Neural crest cell (in vitro differentiated cells): ENCODE results near the gene FAHD1. TPM values are rescaled to one million over a fixed set of nuclear protein-coding genes. Genes with fewer than 3 reads are reported as not detected.

Experiments used
- DNase-seq: peaks from one replicate; pipeline ENCODE4 v3.0.0; 2021; ENCODE audit warnings: low read depth, mixed read lengths, low spot score
- H3K27ac Mint-ChIP-seq: one replicate; pipeline ENCODE4 v1.8.0; 2021; ENCODE audit warnings: mild to moderate bottlenecking, mixed read lengths; ENCODE audit not compliant: unreplicated experiment
- H3K27me3 Mint-ChIP-seq: 2 replicates; pipeline ENCODE4 v1.8.0; 2021; ENCODE audit warnings: low read depth, mild to moderate bottlenecking, mixed read lengths
- H3K36me3 Mint-ChIP-seq: 2 replicates; pipeline ENCODE4 v1.8.0; 2021; ENCODE audit warnings: low read depth, mild to moderate bottlenecking, mixed read lengths
- H3K4me1 Mint-ChIP-seq: 2 replicates; pipeline ENCODE4 v1.8.0; 2021; ENCODE audit warnings: mixed read lengths
- H3K4me3 Mint-ChIP-seq: one replicate; pipeline ENCODE4 v1.8.0; 2021; ENCODE audit warnings: mild to moderate bottlenecking, mixed read lengths
- H3K9me3 Mint-ChIP-seq: 2 replicates; pipeline ENCODE4 v1.8.0; 2021; ENCODE audit warnings: mixed read lengths
- CTCF ChIP-seq: fragments of 200-600 bp; sonication (generic); conservative IDR thresholded peaks from 2 replicates; pipeline ENCODE4 v1.5.0; 2021; ENCODE audit warnings: antibody characterized with exemption, mild to moderate bottlenecking
- total RNA-seq: library from RNA; stranded (reverse); gene quantifications from 2 replicates; pipeline ENCODE4 v1.2.1, GENCODE V29; 2021

Gene FAHD1
- total RNA-seq, 1 donor from 2014 or later = 27.2 TPM

DNA sequence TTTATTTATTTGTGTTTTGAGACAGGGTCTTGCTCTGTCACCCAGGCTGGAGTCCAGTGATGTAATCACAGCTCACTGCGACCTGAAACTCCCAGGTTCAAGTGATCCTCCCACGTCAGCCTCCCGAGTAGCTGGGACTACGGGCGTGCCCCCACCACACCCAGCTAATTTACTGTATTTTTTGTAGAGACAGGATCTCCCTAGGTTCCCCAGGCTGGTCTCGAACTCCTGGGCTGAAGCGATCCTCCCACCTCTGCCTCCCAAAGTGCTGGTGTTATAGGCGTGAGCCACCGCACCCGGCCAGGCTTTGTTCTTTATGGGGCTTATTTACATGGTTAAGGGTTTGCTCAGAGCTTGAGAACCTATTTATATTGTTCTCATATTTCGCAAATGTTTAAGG, 50.8 kb downstream of the FAHD1 start:
- no peak for DNase-seq
- H3K9me3 Mint-ChIP-seq = no peaks in the 10 kb centered on the region
- H3K4me1 Mint-ChIP-seq = no peaks in the 10 kb centered on the region
- TF ChIP-seq CTCF = no peak
- H3K4me3 Mint-ChIP-seq = no peak overlapping the region
- no peak overlapping the region for H3K27ac Mint-ChIP-seq
- H3K27me3 Mint-ChIP-seq = peaks cover 67% of the 10 kb centered on the region
- H3K36me3 Mint-ChIP-seq = no peaks in the 10 kb centered on the region

DNA sequence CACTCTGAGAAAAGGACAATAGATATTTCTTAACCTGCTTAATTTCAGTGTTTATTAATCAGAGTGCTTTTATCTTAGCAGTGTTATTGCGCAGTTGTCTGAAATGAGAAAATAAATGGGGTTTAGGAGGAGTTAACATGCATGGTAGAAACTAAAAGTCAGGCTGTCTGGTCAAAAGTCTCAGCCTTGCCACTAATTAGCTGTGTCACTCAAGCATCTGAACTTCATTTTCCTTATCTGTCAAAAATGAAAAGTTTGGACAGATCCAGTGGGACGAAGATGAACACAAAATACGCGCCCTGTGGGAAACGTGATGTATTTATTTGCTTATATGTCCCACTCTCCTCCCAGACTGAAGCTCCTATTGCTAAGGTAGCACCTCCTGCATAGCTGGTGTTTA, 51.2 kb downstream of the FAHD1 start:
- H3K9me3 Mint-ChIP-seq = no peaks in the 10 kb centered on the region
- no peaks in the 10 kb centered on the region for H3K4me1 Mint-ChIP-seq
- DNase-seq = no peak
- no peak for TF ChIP-seq CTCF
- no peak overlapping the region for H3K4me3 Mint-ChIP-seq
- no peaks in the 10 kb centered on the region for H3K36me3 Mint-ChIP-seq
- H3K27me3 Mint-ChIP-seq = peaks cover 63% of the 10 kb centered on the region
- H3K27ac Mint-ChIP-seq = no peak overlapping the region

Other genes with a start within 250 kb of the FAHD1 start
- 43.3 and 45.8 TPM in 2 replicates for gene IFT140, start 215.1 kb upstream of the FAHD1 start, total RNA-seq
- gene CRAMP1, start 214.8 kb upstream of the FAHD1 start, total RNA-seq = 38.3 TPM in 2 replicates
- gene JPT2, start 148.9 kb upstream of the FAHD1 start, total RNA-seq = 247 and 261 TPM in 2 replicates
- 111 and 113 TPM in 2 replicates for gene MAPK8IP3, start 121.0 kb upstream of the FAHD1 start, total RNA-seq
- 35.0 and 38.0 TPM in 2 replicates for gene NME3, start 55.7 kb upstream of the FAHD1 start, total RNA-seq
- 36.5 and 37.0 TPM in 2 replicates for gene EME2, start 54.4 kb upstream of the FAHD1 start, total RNA-seq
- 135 and 141 TPM in 2 replicates for gene MRPS34, start 54.1 kb upstream of the FAHD1 start, total RNA-seq
- 23.1 and 23.8 TPM in 2 replicates for gene SPSB3, start 44.6 kb upstream of the FAHD1 start, total RNA-seq
- gene NUBP2, start 44.2 kb upstream of the FAHD1 start, total RNA-seq = 71.0 and 73.8 TPM in 2 replicates
- 0.14 TPM in 1 of 2 replicates, not detected in the other for gene IGFALS, start 33.5 kb upstream of the FAHD1 start, total RNA-seq
- 31.1 TPM in 2 replicates for gene HAGH, start 381 bp upstream of the FAHD1 start, total RNA-seq
- not detected in 2 replicates for gene MEIOB, start 45.0 kb downstream of the FAHD1 start, total RNA-seq
- gene HS3ST6, start 91.2 kb downstream of the FAHD1 start, total RNA-seq = not detected in 2 replicates
- 29.8 and 30.5 TPM in 2 replicates for gene MSRB1, start 116.0 kb downstream of the FAHD1 start, total RNA-seq
- gene RPL3L, start 127.5 kb downstream of the FAHD1 start, total RNA-seq = not detected in 2 replicates
- gene NDUFB10, start 132.3 kb downstream of the FAHD1 start, total RNA-seq = 128 TPM in 2 replicates
- 3,479 and 3,508 TPM in 2 replicates for gene RPS2, start 137.6 kb downstream of the FAHD1 start, total RNA-seq
- gene RNF151, start 139.7 kb downstream of the FAHD1 start, total RNA-seq = not detected in 2 replicates
- 39.5 and 39.6 TPM in 2 replicates for gene TBL3, start 144.8 kb downstream of the FAHD1 start, total RNA-seq
- gene NOXO1, start 154.3 kb downstream of the FAHD1 start, total RNA-seq = 0.63 and 0.75 TPM in 2 replicates
- 42.5 and 43.3 TPM in 2 replicates for gene GFER, start 157.0 kb downstream of the FAHD1 start, total RNA-seq
- gene SYNGR3, start 162.8 kb downstream of the FAHD1 start, total RNA-seq = 2.1 and 2.2 TPM in 2 replicates
- 55.7 and 62.5 TPM in 2 replicates for gene ZNF598, start 182.6 kb downstream of the FAHD1 start, total RNA-seq
- gene NPW, start 192.6 kb downstream of the FAHD1 start, total RNA-seq = 0.82 and 1.3 TPM in 2 replicates
- 7.6 and 8.1 TPM in 2 replicates for gene NHERF2, start 199.7 kb downstream of the FAHD1 start, total RNA-seq
- 50.7 and 51.9 TPM in 2 replicates for gene NTHL1, start 220.6 kb downstream of the FAHD1 start, total RNA-seq
- gene TSC2, start 220.8 kb downstream of the FAHD1 start, total RNA-seq = 175 and 180 TPM in 2 replicates